IPS-NIHi7 (cell line): ENCODE results near the gene MAN1A1.

ENCODE experiments used
- DNase-seq: peaks from one replicate; pipeline ENCODE4 v3.0.0; 2012; ENCODE audit warnings: mixed read lengths; ENCODE audit errors: extremely low spot score

The MAN1A1 gene

DNA sequence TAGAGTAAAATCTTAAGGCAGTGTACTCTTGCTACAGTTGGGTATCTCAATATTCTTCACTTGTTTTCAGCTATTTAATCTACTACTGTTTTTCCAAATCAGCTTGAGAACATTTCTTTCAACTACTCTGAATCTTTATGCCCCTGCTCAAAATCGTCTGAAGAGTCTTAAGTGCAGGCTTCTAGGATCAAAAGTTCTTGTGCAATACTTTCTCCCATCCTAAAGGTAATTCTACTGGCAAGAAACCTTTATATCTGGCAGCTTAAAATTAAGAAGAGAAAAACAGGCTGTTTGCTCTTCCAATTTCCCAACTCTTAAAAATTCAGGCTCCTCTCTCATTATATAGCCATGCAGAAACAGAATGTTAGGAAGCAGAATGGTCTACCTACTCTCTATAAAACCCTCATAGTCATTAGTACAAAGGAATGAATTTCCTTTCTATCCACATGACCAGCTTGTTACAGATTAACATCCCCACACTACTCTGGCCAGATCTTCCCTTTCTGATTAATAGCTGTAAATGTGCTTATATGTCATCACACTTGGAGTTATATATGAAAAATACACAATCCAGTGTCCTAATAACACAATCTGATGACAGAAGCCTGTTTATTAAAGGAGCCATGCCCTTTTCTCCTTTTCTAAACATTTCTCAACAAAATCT is 148.9 kb downstream of the MAN1A1 start:
- no peak for DNase-seq

DNA sequence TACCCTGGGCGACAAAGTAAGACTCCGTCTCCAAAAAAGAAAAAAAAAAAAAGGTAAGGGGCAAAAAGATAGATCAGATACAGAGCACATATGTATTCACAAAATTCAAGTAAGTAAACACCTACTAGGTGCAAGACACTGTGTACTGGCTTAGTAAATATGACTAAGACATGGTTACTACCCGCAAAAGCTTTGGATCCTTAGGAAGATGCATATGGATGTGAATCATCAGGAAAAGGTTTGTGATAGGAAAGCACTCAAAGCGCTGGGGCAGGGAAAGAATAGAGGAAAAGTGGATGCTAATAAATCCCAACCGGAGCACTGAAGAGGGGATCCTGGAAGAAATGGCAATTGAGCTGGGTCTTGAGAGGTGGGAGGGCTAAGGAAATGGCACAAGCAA is 152.3 kb downstream of the MAN1A1 start:
- DNase-seq, result no peak

DNA sequence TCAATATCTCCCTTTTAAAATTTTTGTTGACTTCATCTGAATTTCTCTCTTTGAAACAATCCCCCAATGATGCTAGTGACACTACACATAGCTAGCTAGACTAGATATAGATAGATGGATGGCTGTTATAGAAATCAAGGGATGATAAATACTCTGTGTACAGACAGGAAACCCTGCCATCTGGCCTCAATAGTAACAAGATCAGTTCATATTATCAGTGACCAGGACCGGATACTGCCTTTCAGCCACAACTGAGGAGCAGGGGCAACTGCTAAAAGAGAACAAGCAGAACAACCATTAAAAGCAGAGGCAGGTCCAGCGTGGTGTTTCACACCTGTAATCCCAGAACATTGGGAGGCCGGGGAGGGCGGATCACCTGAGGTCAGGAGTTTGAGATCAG is 152.8 kb downstream of the MAN1A1 start:
- DNase-seq, result no peak

DNA sequence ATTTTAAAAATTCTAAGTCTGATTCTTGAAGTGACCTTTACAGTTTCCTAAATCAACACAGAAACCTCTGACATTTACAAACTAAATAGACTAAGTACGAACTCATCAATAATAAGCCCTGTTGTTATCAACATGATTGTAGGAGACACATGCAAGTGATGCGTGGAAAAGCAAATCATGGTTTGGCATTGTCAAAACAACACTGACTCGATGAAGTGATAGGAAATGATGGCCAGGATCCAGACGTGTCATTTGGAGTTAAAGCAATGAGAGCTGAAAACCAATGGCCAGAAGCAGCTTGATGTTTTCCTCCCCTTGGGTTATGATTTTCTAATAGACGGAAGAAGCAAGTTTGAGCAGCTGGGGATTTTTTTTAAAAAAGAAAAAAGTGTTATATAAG is 153.7 kb downstream of the MAN1A1 start:
- DNase-seq, result no peak

DNA sequence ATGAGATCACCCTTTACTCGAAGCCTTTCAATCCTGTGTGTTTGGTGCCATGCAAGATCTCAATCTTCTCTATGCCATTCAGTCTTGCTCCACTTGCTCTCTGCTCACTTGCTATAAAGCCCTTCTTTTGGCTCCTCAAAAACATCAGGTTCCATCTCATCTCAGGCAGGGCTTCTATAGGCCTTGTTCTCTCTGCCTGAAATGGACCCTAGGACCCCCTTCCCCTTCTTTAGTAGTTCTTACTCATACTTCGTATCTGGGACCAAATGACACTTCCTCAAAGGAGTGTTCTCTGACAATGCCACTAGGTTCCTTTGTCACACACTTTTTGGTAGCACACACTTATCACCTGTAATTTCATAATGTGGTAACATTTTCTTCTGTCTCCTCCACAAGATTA is 154.4 kb downstream of the MAN1A1 start:
- DNase-seq, result no peak

DNA sequence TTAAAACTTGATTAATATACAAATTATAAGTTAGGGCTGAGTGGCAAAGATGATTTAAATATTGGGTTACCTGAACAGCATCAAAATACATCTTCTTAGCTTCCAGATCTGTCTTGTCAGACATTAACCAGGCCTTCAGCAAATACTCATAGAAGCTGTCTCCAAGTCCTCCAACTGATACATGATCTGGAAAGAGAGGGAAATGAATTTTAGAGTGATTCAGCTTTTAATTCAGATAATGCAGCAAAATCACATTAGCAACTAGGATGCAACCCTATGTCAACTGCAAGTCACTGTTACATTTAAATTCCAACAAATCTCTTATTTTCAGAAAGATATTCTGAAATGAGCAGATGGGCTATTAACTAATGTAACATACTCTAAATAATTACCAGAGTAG is 155.9 kb downstream of the MAN1A1 start:
- DNase-seq, result no peak

DNA sequence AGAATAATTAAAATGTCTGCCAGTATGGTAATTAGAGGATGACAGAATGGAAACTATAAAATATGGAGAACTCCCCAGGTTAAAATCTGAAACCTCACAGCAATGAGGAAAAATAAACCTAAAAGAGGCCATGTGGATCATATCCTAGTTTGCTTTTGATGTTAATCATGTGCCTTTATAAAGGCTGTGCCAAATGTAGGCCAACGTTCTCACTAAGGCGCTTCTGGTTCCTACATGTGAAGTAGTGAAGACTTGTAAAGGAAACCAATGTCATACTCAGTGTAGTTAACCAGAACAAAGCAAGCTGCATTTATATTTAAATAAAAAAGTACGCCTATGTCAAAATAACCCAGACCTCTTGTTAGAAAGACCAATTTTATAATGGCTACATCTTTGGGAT is 157.4 kb downstream of the MAN1A1 start:
- DNase-seq, result no peak

DNA sequence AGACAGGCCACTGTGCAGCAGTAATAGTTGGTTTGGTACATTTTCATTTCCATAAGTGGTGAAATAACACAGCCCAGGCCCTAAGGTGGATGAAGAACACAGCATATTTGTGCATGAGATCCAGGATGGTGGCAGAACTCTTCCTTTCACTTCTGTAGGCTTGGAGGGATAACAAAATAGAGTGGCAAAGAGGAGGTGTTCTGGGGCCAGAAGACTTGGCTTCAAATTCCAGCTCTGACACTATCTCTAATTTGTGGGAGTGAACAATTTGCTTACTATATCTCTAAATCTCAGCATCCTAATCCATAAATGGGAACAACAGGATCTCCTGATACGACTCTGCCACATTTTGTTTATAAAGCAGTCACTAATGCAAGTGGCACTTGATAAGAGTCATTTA is 159.4 kb downstream of the MAN1A1 start:
- no peak for DNase-seq

DNA sequence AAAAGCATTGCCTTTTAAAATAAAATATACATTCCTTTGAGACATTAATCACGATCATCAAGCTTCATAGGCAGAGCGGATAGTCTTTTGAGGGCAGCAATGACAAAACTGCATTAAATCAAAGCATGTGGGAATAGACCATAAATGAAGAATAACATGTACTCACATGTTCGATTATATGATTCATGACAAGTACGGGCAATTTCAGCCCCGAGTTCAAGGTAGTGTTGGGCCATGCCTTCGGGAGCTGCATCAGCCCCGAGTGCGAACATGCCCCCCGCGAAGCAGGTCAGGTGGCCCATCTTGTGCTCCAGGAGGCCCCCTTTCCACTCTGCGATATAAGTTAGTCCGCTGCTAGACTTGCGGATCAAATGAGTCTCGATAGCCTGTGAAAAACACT is 160.1 kb downstream of the MAN1A1 start:
- no peak for DNase-seq

DNA sequence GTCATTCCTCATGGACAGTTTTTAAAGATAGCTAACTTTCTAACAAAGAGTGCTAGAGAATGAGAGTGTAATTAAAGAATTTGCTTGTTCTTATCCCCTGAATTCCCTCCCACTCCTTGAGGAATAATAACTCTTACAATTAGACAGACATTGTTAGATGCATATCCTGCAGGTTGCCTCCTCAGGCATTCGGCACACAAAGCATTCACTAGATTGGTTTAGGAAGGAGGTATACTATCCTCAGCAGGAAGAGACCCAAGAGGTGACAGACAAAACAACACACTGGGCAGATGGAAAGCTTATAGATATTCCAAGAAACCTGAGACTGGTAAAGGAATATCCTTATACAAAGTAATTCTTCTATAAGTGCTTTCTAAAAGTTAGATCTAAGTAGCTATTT is 162.0 kb downstream of the MAN1A1 start:
- no peak for DNase-seq

DNA sequence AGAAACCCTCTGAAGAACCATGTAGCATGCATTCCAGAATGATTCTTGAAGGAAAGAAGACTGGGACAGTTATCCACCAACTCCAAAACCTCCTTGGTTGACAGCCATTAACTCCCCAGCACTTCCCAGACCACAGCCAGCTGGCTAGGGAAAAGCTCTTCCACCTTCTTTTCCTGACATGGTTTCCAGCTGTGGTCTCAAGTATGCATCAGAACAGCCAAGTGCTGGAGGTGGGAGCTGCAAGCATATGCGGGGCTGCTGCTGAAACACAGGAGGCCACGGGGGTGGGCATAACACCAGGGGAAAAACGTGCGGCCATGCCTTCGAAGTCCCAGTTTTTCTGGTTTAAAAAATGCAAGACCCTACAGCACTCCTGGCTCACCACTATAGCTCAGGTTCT is 163.1 kb downstream of the MAN1A1 start:
- peak; percentile 13 for DNase-seq

DNA sequence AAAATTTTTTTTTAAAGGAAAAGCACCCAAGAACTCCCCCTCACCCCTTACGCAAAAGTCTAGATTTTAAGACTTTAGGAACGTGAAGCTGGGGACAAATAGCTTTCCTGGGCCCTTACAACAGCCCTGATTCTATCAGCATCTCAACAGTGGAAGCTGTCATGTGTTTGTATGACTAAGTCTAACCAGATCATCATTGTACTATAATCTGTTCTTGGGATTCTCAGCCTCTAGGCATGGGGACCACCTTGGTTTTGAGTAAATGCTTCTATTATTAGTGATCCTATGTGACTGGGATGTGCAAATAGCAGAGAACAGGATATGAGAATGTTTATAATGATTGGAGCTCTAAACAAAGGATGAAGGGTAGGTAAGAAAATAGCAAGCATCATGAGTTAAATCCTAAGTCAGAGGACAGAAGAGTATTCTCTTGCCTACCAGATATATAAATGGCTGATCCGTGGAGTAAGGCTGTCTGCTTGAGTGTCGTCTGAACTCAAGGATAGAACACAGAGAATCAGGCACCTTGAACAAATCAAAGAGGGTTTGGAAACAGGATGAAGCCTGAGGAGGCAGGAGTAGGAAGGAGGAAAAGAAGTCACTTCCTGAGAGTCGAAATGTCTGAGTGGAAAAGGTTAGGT is 165.4 kb downstream of the MAN1A1 start:
- DNase-seq, result no peak

DNA sequence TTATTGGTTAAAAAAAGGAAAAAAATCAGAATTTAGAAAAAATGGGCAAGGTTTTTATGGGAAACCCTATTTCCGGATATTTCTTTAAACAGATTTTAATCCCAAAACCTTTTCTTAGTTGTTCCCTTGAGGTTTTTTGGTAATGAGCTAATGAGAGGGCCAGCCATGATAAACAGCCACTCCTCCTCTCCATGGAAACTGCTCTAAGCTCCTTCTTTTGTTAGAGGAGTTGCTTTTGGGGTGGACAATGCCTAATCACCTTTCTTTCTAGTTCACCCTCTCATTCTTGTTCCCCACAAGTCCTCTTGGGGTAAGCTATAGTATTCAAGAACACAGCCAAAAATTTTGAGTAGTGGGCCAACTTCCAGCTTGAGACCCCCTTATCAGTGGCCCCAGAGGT is 166.1 kb downstream of the MAN1A1 start:
- no peak for DNase-seq

DNA sequence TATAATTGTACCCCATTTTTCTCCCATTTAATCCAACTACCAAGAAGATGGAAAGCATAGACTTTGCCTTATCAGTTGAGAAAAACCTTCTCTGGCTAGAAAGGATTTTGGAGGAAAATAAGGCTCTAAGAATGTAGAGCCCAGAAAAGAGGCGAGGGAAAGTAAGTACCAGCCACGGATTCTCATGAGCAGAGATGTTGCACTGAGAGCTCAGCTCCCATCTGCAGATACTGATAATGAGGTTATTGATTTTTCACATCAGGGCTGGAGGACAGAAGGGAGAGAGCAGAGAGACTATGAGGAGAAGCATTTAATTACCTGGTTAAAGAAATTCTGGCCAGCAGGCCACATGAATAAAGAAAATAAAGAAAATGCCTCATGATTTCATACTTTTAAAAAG is 166.7 kb downstream of the MAN1A1 start:
- no peak for DNase-seq

DNA sequence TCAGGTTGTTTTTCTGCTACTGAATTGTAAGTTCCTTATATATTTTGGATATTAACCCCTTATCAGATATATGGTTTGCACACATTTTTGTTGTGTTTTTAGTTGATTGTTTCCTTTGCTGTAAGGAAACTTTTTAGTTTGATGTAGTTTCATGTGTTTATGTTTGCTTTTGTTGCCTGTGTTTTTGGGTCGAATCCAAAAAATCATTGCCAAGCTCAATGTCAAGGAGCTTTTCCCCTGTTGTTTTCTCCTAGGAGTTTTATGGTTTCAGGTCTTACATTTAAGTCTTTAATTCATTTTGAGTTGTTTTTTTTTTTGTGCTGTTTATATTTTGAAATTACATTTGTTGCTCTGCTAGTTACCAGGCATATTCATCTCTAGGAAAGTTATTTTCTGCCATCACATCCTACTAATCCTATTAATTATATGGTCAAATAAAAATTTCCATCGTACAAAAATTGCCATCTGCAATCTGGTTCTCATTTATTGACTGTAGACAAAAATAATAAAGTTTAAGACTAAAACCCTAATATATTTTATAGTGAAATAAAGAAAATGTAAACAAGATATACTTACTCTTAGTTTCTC is 167.3 kb downstream of the MAN1A1 start:
- DNase-seq, result no peak

DNA sequence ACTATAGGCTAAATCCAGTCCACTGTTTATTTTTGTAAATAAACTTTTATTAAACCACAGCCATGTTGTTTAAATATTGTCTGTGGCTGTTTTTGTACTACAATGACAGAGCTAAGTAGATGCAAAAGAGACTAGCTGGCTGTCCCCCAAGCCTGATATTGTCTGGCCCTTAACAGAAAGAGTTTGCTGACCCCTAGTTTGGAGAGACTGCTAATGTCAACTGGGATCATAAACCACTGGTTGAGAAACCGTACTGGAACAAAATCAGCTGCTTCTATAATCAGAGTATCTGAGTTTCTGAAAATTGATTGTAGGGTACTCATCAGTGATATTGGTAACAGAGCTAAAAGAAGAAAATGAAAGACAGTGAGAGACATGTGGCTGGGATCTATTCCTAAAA is 168.5 kb downstream of the MAN1A1 start:
- DNase-seq, result no peak

DNA sequence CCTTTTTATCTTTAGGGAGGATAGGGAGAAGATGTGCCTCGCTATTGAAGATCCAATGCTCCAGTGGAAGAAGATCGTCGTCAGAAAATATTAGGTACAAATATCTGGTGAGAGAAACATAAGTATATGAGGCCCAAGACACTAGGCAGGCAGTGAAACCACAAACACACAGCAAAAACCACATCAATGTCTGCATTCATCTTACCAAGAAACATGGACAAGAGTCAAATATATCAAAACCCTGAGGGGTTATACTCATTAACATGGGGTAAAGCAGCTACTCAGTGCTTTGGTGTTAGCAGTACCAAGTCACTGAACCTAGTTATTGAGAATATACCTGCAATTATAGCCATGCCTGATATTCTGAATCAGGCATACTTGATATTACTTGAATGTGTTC is 169.7 kb downstream of the MAN1A1 start:
- no peak for DNase-seq

DNA sequence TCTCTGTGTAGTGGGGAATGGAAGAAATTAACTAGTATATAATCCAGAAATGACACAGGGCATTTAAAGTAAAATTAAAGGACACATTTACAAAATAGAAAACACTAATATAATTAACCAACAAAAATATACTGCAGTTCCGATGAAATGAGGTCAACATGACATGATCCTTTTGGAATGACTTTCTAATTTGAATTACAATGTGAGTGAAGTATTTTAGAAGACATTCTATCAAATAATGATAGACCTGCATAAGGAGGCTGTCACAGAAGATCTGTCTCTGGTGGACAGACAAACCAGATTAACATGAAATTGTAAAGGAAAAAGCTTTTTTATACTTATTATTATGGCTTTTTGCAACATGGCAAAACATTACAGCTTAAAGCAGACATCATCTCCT is 170.5 kb downstream of the MAN1A1 start:
- DNase-seq, result no peak

DNA sequence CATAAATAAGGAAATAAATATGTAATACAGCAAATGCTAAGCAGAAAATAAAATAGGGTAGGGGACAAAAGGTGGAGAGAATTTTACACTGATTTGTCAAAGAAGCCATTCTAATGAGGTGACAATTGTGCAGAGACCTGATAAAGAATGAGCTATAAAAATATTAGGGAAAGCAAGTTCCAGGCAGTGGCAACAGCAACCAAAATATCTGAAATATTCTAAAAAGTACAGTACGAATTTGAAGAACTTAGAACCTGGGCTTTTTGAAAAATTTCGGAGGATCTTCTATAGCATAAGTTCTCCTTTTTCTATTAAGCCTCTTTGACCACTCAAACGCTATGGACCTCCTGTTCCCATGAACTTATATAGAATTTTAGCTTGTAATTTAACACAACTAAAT is 173.1 kb downstream of the MAN1A1 start:
- DNase-seq, result no peak

DNA sequence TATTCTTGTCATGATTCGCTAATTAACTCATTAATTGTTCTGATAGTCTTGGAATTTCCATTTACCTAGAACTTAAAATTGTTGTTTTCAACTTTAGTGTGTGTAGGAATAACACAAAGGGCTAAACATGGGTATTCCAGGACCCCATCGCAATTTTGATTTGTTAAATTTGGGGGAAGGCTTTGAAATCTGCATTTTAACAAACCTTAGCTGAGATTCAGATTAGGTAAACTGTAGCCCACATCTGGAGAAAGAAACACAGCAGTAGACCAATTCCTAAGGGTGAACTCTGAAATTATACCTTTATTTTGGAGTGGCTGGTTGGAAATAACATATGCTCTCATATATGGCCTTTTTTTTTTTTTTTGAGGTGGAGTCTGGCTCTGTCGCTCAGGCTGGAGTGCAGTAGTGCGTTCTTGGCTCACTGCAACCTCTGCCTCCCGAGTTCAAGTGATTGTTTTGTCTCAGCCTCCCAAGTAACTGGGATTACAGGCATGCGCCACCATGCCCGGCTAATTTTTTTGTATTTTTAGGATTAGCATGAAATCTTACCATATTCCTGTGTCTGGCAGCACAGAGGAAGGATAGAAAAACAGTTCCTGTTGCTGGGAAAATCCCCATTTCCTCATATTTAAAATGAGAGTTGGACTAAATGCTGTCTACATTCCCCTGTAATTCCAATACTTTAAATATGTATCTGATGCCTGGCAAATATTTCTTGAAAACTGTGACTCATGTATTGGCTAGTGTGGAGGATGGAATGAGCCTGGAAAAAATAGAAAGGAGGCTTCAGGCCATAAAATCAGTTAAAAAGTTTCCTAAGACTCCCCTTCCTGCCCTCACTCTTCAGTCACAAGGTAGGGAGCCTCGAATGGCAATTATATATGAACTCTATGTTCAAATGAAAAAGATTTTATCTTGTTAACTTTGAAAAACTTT is 174.4 kb downstream of the MAN1A1 start:
- no peak for DNase-seq

DNA sequence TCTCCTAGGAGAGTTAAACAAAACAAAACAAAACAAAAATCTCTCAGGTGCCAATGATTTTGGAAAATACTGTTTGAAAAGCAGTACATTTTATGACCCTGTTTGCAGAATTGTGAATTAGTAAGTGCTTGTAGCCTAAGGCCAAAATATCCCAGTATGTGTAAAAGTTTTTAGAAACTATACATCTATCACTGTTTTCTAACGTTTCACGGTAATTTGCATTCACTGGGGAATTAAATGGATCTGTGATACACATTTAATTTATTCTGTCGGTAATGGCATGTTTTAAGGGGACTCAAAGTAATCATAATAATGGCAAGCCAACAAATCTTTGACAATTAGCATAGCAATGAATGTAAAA is 175.5 kb downstream of the MAN1A1 start:
- DNase-seq, result no peak

DNA sequence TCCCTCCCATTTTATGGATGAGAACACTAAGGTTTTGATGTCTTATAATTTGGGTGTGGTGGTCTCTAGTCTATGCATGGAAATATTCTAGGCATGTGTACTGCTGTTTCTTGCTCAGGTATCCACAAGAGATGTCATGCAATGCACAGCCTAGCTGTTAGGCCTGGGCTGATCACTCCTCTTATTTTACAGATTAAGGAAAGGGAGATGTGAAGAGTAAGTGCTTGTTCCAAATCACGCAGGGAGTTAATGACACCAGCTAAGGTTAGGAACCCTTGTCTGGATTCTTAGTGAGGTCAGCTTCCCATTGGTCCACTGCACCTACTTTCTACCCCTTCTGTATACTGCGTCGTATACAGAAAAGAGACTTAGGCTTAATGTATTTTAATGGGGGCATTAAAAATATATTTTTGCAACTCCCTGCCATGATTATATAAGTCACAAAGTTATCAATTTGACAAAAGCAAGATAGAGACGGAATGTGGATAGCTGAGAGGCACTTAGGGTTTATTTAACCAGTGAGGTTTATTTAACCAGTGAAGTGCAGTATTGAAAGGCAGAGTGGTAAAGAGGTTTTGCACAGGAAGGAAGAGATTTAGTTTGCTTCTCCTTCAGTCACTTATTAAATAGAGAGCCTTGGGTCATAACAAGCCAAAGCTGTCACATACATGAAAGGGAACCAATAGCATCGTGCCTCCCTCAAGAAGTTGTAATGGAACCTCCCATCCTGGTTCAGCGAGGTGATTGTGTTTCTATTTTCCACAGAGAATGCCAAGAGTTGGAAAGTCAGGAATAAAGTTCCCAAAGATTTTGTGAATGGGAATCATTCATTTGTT is 176.1 kb downstream of the MAN1A1 start:
- no peak for DNase-seq
